SK-N-MC (cell line): ENCODE results near the gene DNAI7.

ENCODE experiments used
- EZH2 ChIP-seq: fragments of 200-600 bp; sonication (generic); IDR thresholded peaks from one replicate; pipeline ENCODE4 v1.6.1; 2017; ENCODE audit warnings: antibody characterized with exemption
- POLR2AphosphoS5 ChIP-seq: IDR thresholded peaks from 2 replicates; pipeline ENCODE4 v1.6.1; 2012; ENCODE audit warnings: mild to moderate bottlenecking, low read depth, low read length, borderline replicate concordance

GRCh38 chr12:25126101-25126500 is 68.9 kb downstream of the DNAI7 start:
- no peak for TF ChIP-seq EZH2
- no peak for TF ChIP-seq POLR2AphosphoS5
